Hair follicular keratinocyte (primary cell): ENCODE measurements around the gene BLVRA. TPM values are rescaled to one million over a fixed set of nuclear protein-coding genes. Genes with fewer than 3 reads are reported as not detected.

Source experiments
- total RNA-seq: library from RNA; depleted of rRNA; stranded (reverse); fragments of >200 nt; gene quantifications from 2 replicates; pipeline ENCODE4 v1.2.3, GENCODE V29; 2015

BLVRA gene
- 57.1 and 76.1 TPM in 2 replicates for total RNA-seq

GRCh38 chr7:43758029-43758821 lies at the start of gene BLVRA:
BLVRA (plus strand) TSS chr7:43758680; CDS start chr7:43771159, 12,479 bp downstream.

GRCh38 chr7:43729214-43729923 lies 29.1 kb upstream of the BLVRA start, which contains the start of gene COA1:
COA1 (minus strand) TSS chr7:43729523; CDS start chr7:43648614, 80,909 bp downstream.

Other genes starting within 250 kb of the BLVRA start
- gene STK17A, start 175.6 kb upstream of the BLVRA start, total RNA-seq: 88.4 and 98.6 TPM in 2 replicates
- 40.4 and 70.5 TPM in 2 replicates for gene COA1, start 29.2 kb upstream of the BLVRA start, total RNA-seq
- 165 and 214 TPM in 2 replicates for gene MRPS24, start 110.8 kb downstream of the BLVRA start, total RNA-seq
- gene URGCP, start 147.9 kb downstream of the BLVRA start, total RNA-seq: 23.0 and 27.4 TPM in 2 replicates
- 4.9 and 13.4 TPM in 2 replicates for gene UBE2D4, start 167.8 kb downstream of the BLVRA start, total RNA-seq
- gene SPDYE1, start 239.2 kb downstream of the BLVRA start, total RNA-seq: not detected in 2 replicates